ENCODE results near the gene CACNB3. TPM values are rescaled to one million over a fixed set of nuclear protein-coding genes. Genes with fewer than 3 reads are reported as not detected.

Gene CACNB3
- total RNA-seq, 4 donors from 2014 or later: 9.4 to 39.2 (median 30.1) TPM

DNA sequence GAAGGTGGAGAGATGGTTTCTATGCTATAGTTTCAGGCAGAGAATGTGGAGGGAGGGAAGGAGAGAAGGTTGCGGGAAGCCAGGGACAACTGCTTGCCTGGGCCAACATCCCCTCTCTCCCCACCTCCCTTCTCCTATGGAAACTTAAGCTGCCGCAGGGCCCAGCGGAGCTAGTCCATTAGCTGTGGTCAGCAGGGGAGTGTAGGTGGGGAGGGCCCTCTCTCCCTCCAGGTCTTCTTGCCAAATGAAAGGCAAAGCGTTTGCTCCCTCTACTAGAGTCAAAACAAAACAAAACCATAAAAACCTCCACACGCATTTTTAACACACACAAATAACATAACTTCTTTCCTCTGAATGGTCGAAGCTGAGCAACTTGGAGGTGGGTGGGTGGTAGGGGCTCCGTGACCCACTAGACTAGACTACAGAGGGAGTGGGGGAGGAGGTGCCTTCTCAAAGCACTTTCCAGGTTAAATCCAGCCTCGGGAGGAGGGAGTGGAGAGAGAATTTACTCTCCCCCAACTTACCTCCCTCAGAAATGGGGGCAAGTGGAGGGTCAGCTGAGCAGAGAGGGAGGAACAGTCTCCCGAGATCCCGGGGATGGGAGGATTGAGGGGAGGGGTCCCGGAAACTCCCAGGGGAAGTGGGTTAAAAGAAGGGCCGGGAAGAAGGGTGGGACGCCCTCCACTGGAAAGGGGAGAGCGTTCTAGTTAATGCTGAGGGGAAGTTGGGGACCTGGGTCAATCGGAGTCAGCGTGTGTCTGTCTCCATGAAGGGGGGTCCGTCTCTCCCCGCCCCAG is 4.6 kb upstream of the CACNB3 start:
- TF ChIP-seq, protein P1, sequence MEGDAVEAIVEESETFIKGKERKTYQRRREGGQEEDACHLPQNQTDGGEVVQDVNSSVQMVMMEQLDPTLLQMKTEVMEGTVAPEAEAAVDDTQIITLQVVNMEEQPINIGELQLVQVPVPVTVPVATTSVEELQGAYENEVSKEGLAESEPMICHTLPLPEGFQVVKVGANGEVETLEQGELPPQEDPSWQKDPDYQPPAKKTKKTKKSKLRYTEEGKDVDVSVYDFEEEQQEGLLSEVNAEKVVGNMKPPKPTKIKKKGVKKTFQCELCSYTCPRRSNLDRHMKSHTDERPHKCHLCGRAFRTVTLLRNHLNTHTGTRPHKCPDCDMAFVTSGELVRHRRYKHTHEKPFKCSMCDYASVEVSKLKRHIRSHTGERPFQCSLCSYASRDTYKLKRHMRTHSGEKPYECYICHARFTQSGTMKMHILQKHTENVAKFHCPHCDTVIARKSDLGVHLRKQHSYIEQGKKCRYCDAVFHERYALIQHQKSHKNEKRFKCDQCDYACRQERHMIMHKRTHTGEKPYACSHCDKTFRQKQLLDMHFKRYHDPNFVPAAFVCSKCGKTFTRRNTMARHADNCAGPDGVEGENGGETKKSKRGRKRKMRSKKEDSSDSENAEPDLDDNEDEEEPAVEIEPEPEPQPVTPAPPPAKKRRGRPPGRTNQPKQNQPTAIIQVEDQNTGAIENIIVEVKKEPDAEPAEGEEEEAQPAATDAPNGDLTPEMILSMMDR (IDR thresholded peaks at IDR 0.05): no peak
- TF ChIP-seq POLR2AphosphoS5 (IDR thresholded peaks at IDR 0.05) (no peak), POLR2A (IDR thresholded peaks at IDR 0.05) (no peak), EP300 (IDR thresholded peaks at IDR 0.05) (no peak)
- H3K9me3 ChIP-seq: no peaks in the 10 kb centered on the region
- H3K4me1 ChIP-seq: peaks cover 0 to 70% (median 26%) of the 10 kb centered on the region in 3 donors
- no peaks in the 10 kb centered on the region for H3K36me3 ChIP-seq
- 17 to 41% methylated on average over 4 to 12 of the region's 18 CpGs for WGBS, 2 donors (ENCODE audit: low coverage in 1 of 2)
- H3K27ac ChIP-seq: peak overlapping the region; percentile 75 to 94 (median 88)
- H3K27me3 ChIP-seq: no peaks in the 10 kb centered on the region
- peak overlapping the region; percentile 89 to 90 for H3K4me3 ChIP-seq
- no peak for ATAC-seq

DNA sequence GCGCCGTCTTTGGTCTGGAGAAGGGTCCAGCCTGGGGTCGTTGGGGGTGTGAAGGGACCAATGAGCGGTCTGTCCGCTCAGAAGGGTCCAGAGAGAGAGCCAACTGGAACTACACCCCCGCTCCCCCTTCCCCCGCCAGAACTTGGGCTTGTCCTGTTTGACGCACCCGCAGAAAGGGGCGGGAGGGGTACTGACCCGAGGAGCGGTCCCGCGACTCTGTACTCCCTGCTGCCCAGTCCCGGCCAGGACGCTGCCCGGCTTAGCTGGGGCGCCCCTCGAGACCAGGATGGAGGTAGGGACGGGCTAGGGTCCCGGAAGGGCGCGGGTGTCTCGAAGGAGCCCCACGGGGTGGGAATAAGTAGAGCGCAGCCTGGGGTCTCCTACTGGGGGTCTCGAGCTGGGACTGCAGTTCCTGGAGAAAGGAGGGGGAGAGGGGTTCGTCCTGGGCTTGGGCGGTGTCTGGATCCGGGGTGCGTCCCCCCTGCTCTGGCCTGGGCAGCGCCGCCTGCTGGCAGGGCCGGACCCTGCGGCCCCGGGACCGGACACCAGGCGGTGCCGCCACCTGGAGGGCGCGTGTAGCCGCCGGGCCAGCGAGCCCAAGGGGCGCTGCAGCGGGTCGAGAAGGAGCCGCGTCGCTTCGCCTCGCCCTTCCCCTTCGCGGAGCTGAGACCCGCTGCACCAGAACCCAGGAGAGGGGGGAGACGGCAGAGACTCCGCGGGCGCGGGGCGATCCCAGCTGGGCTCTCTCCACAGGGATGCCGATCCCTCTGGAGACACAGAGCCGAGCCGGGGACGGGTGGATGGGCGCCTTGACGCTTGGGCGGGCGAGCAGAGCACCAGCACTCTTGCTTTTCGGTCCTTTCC is 3.8 kb upstream of the CACNB3 start:
- TF ChIP-seq POLR2AphosphoS5 (IDR thresholded peaks at IDR 0.05): peak; percentile 44
- peak; percentile 48 to 56 for TF ChIP-seq POLR2A (IDR thresholded peaks at IDR 0.05)
- TF ChIP-seq EP300 (IDR thresholded peaks at IDR 0.05): no peak
- TF ChIP-seq, protein P1 (IDR thresholded peaks at IDR 0.05): peak in 3 of 4 experiments; percentile 99 to 100 (median 99)
- no peaks in the 10 kb centered on the region for H3K9me3 ChIP-seq
- no peaks in the 10 kb centered on the region for H3K27me3 ChIP-seq
- peaks cover 0 to 79% (median 29%) of the 10 kb centered on the region in 3 donors for H3K4me1 ChIP-seq
- 0% methylated on average over 3 of the region's 70 CpGs; no CpG with 5 or more reads in 1 of the 2 donors for WGBS, 2 donors (ENCODE audit: low coverage in 1 of 2)
- peak; percentile 87 for ATAC-seq
- H3K27ac ChIP-seq: peak overlapping the region; percentile 75 to 94 (median 88)
- peak overlapping the region; percentile 89 to 90 for H3K4me3 ChIP-seq
- H3K36me3 ChIP-seq: no peaks in the 10 kb centered on the region

- H3K27ac ChIP-seq: peak overlapping the region; percentile 75 to 94 (median 88)
- no peaks in the 10 kb centered on the region for H3K27me3 ChIP-seq
- H3K36me3 ChIP-seq: no peaks in the 10 kb centered on the region
- H3K4me3 ChIP-seq: peak overlapping the region; percentile 89 to 90
- peak; percentile 70 for TF ChIP-seq POLR2AphosphoS5 (IDR thresholded peaks at IDR 0.05)
- no peak for TF ChIP-seq EP300 (IDR thresholded peaks at IDR 0.05)
- peak; percentile 20 to 50 for TF ChIP-seq POLR2A (IDR thresholded peaks at IDR 0.05)
- peaks cover 0 to 78% (median 29%) of the 10 kb centered on the region in 3 donors for H3K4me1 ChIP-seq
- H3K9me3 ChIP-seq: no peaks in the 10 kb centered on the region
- ATAC-seq: peak; percentile 81
- 0 to 2% methylated on average over 22 to 25 of the region's 54 CpGs for WGBS, 2 donors (ENCODE audit: low coverage in 1 of 2)
These were observed 2.9 kb upstream of the CACNB3 start for GRCh38 chr12:48815126-48816110.

DNA sequence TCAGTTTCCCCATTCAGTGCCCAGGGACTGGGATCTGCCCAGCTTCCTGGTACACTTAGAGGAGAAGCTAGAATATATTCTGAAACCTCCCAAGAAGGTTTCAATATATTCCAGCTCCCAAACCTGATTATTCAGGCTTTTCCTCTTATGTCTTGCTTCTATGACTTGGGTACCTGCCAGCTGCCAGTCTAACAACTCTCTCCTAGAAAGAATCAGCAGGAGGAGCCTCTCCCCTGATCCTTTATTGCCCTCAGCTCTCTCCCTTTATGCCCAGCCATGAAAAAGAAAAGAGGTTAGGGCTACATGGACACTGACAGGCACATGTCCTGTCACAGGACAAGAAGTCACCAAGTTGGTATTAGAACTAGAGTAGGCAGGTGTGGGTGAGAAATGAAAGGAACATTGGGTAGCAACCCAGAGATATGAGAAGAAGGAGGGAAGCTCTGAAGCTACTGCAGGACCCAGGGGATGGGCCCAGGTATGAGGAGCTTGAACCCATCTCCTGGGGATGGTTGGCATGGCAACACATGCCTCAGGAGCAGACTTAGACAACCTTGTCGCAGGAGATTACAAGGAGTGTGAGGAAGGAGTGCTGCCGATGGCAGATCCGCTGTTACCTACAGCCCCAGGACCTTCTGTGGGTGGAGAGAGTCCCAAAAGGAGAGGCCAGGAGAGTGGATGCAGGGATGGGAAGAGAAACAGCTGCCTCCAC is 2.0 kb upstream of the CACNB3 start:
- peak overlapping the region in 3 of 4 donors; percentile 87 to 94 (median 90) for H3K27ac ChIP-seq
- H3K36me3 ChIP-seq: no peaks in the 10 kb centered on the region
- TF ChIP-seq EP300 (IDR thresholded peaks at IDR 0.05): no peak
- no peak for TF ChIP-seq POLR2A (IDR thresholded peaks at IDR 0.05)
- TF ChIP-seq, protein P1 (IDR thresholded peaks at IDR 0.05): no peak
- no peak for TF ChIP-seq POLR2AphosphoS5 (IDR thresholded peaks at IDR 0.05)
- no peak for ATAC-seq
- H3K9me3 ChIP-seq: no peaks in the 10 kb centered on the region
- peaks cover 0 to 70% (median 29%) of the 10 kb centered on the region in 3 donors for H3K4me1 ChIP-seq
- WGBS, 2 donors (ENCODE audit: low coverage in 1 of 2): 73 to 100% methylated on average over 3 of the region's 3 CpGs
- peak overlapping the region in 1 of 2 donors; percentile 90 for H3K4me3 ChIP-seq
- H3K27me3 ChIP-seq: no peaks in the 10 kb centered on the region
